Activated naive CD4-positive, alpha-beta T cell treated with anti-CD3 and anti-CD28 coated beads for 36 hours (primary cell): ENCODE measurements around the gene HHLA2. TPM values are rescaled to one million over a fixed set of nuclear protein-coding genes. Genes with fewer than 3 reads are reported as not detected.
A peak's percentile ranks its signal among the peaks of the same experiment; 100 is the strongest.

ENCODE experiments used
- CTCF ChIA-PET: fragments of 350-600 bp; sonication (Branson Sonifier 250); formaldehyde crosslinking; loops from one replicate; lab custom pipeline; 2021; ENCODE audit warnings: antibody characterized with exemption; lab: Charles Lee
- DNase-seq: peaks from one replicate; pipeline ENCODE4 v3.0.0-alpha.2; 2020
- H3K27ac Mint-ChIP-seq: one replicate; pipeline ENCODE4 v1.8.0; 2021; ENCODE audit warnings: mild to moderate bottlenecking, mixed read lengths
- H3K27me3 Mint-ChIP-seq: one replicate; pipeline ENCODE4 v1.8.0; 2021; ENCODE audit warnings: low read depth, mixed read lengths
- H3K36me3 Mint-ChIP-seq: one replicate; pipeline ENCODE4 v1.8.0; 2021; ENCODE audit warnings: low read depth, mixed read lengths
- H3K4me1 Mint-ChIP-seq: one replicate; pipeline ENCODE4 v1.8.0; 2021; ENCODE audit warnings: low read depth, mixed read lengths
- H3K4me3 Mint-ChIP-seq: one replicate; pipeline ENCODE4 v1.8.0; 2021; ENCODE audit warnings: mild to moderate bottlenecking, moderate library complexity, mixed read lengths
- H3K9me3 Mint-ChIP-seq: one replicate; pipeline ENCODE4 v1.8.0; 2021; ENCODE audit warnings: mixed read lengths
- intact Hi-C: fragments of 100-400 bp; cut with micrococcal nuclease; formaldehyde crosslinking; loops from one replicate; pipeline ENCODE4 v1.15.1; 2023
- total RNA-seq, 2 experiments: library from RNA; stranded (reverse); gene quantifications; one replicate each; pipeline ENCODE4 v1.2.3, GENCODE V29; 2021

Gene HHLA2
- total RNA-seq, 2 experiments from 2014 or later: 0.22 to 0.26 TPM

DNA sequence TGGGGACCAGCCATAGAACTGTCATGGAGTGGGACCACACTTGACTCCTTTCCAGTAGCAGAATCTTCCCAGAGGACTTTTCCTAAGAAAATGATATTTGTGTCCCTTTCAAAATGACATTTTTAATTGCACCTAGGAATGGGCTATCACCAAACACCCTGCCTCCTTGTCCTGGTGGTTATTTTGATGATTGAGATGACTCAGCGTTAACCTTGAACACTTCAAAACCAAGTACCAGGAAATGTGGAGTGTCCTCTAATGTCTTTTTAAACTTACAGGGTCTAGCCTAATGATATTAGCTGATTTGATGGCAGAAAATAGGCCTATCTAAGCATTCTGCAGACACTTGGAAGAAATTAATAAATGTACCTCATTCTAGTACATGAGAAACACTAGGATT lies 90.7 kb downstream of the HHLA2 start:
- DNase-seq: no peak
- intact Hi-C loops: no loop called here
- H3K36me3 Mint-ChIP-seq: no peaks in the 10 kb centered on the region
- H3K9me3 Mint-ChIP-seq: no peaks in the 10 kb centered on the region
- H3K27me3 Mint-ChIP-seq: peaks cover 7% of the 10 kb centered on the region
- peaks cover 19% of the 10 kb centered on the region for H3K4me1 Mint-ChIP-seq
- no peak overlapping the region for H3K27ac Mint-ChIP-seq
- no peak overlapping the region for H3K4me3 Mint-ChIP-seq
- CTCF ChIA-PET: interaction anchor here (0.6 to 1.7 kb wide), 2 partner anchors 164 to 591 kb away, joined by 3 to 4 read pairs; no protein-coding TSS in a partner anchor

DNA sequence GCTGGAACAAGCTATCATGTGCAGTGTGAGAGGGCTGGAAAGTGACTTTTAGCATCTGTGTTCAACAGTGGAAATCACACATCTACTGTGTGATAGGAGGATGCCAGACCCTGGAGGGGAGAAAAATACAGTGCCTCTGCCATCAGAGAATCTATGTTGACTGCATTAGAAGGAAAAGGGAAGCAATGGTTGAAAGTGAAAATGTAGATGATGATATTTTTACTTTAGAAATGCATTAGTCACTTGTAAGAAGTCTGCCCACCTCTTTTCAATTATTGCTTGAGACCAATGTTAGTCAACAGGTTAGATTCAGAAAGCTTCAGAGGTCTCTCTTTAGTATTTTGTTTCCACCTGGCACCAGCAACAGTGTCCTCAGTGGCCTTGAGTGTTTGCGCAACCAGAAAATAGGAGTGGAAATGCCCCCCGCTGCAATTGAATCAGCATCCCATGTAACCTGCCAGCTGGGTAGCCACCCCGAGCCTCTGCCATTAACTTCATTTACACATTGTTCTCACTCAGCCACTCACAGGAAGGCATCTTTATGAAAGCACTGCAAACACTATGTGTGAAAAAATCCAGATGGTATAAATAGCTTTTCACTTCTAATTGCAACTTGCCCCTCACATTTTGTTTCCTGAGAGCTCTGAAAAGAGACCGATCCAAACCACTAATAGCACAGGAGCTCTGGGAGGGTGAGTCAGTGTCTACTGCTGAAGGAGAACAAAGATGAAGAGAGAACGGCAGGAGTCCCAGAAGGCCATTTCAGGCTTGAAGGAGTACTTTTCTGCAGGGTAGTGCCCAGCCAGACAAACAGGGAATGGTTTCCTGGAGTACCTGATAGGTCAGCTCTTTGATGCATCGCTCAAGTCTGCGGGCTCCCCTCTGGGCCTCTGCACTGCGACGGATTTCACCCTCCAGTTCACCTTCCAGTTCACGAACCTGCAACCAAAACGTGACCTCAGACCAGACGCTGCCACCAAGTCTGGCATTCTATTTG lies 92.1 kb downstream of the HHLA2 start:
- peak; percentile 17 for DNase-seq
- CTCF ChIA-PET: interaction anchor here (0.5 to 2.0 kb wide), 6 partner anchors 17 to 165 kb away, joined by 3 to 8 read pairs (median 4); no protein-coding TSS in a partner anchor
- Mint-ChIP-seq H3K27ac (no peak overlapping the region), H3K4me3 (no peak overlapping the region), H3K36me3 (no peaks in the 10 kb centered on the region), H3K27me3 (peaks cover 14% of the 10 kb centered on the region), H3K9me3 (no peaks in the 10 kb centered on the region), H3K4me1 (peaks cover 19% of the 10 kb centered on the region)
- intact Hi-C loops: loop anchor here (1.0 to 2.0 kb wide), 4 partner anchors 28 to 300 kb away; no protein-coding TSS in a partner anchor

DNA sequence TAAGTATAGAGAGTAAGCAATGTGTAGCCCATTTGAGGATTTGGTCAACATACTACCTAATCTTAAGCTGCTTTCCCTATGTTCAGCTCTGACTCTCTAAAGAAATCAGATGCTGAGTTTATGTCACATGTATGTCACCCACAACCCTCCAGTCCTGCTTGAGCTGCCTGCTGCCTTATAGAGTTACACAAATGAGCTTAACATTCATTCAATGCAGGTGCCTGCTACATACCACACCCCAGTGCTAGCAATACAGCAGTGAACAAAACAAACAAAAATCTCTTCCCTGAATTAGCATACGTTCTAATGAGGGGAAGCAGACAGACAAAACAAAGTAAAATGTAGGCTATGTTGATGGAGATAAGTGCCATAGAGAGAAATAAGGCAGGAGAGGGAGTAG lies 93.0 kb downstream of the HHLA2 start:
- Mint-ChIP-seq H3K27ac (no peak overlapping the region), H3K36me3 (no peaks in the 10 kb centered on the region), H3K4me3 (no peak overlapping the region), H3K27me3 (peaks cover 14% of the 10 kb centered on the region), H3K9me3 (no peaks in the 10 kb centered on the region), H3K4me1 (peaks cover 19% of the 10 kb centered on the region)
- CTCF ChIA-PET: interaction anchor here (0.6 to 2.0 kb wide), 3 partner anchors 16 to 82 kb away, joined by 3 to 8 read pairs (median 4); no protein-coding TSS in a partner anchor
- no peak for DNase-seq
- intact Hi-C loops: loop anchor here (2.0 kb wide), 1 partner anchor 47 kb away; no protein-coding TSS in a partner anchor

DNA sequence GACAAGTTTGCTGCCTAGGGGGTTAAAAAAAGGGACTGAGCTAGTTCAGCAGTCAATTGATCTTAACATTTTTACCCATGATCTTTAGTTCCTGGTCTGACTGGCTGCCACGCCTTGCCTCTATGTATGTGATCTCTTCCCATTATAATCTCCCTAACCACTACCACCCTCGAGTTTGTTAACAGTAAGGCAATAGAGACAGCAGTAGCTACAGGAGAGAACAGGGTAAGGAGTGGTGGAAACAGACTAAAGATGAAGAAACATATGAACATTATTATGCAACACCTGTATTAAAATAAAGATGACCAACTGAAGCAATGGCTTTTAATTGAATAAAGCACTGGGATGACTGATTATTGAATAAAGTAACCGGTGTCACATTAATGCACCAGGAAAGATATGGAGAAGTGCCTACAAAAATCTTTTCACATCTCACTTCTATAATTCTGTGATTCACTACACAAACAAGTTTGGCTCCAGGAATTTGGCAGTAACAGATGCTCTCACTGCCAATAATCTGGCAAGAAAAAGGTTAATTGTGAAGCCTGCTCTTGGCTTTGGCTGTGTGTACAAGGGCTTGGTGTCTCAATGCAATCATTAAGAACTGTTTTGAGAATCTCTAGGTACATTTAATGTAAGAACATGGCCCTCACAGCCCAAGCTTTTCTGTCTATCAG lies 95.7 kb downstream of the HHLA2 start:
- DNase-seq: no peak
- no peak overlapping the region for H3K27ac Mint-ChIP-seq
- H3K4me1 Mint-ChIP-seq: peaks cover 19% of the 10 kb centered on the region
- H3K4me3 Mint-ChIP-seq: no peak overlapping the region
- no peaks in the 10 kb centered on the region for H3K36me3 Mint-ChIP-seq
- intact Hi-C loops: no loop called here
- no peaks in the 10 kb centered on the region for H3K9me3 Mint-ChIP-seq
- peaks cover 14% of the 10 kb centered on the region for H3K27me3 Mint-ChIP-seq
- CTCF ChIA-PET: interaction anchor here (1.6 kb wide), 1 partner anchor 15 kb away, joined by 4 read pairs; no protein-coding TSS in a partner anchor

DNA sequence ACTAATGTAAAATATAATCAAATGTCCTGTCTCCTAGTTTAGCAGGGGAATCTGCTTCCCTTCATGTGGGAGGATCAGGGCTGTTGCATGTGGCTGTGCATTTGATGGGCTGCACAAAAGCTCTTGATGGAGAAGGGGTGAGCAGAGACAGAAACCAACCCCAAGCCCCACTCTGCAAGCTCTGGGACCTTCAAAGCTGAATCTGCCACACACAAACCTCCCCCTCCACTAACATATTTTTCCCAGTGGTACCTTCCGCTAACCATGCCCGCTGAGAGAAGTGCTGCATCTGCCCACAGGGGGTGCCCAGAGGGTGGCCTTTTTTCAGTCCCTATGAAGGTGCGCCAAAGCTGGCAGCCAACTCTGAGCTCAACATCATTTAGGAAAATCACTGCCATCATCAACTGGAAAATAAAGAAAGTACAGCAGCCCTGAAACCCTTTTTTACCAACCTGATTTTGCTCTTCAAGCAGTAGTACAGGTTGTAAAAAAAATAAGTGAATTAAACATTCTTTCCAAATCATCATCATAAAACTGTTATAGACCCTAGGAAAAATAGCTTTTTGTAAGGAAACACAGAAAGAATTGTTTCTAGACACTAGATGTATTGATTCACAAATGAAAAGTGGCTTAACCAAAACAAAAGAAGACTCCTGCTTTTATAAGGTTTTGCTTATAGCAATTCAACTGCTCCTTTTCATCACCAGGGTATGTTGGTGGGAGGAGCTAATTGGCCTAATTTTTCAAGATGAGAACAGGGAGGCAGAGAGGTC lies 97.0 kb downstream of the HHLA2 start:
- peaks cover 9% of the 10 kb centered on the region for H3K4me1 Mint-ChIP-seq
- no peaks in the 10 kb centered on the region for H3K9me3 Mint-ChIP-seq
- intact Hi-C loops: no loop called here
- H3K4me3 Mint-ChIP-seq: no peak overlapping the region
- no peaks in the 10 kb centered on the region for H3K36me3 Mint-ChIP-seq
- CTCF ChIA-PET: interaction anchor here (0.6 to 1.6 kb wide), 4 partner anchors 13 to 85 kb away, joined by 3 to 4 read pairs (median 3); no protein-coding TSS in a partner anchor
- no peak overlapping the region for H3K27ac Mint-ChIP-seq
- DNase-seq: no peak
- peaks cover 14% of the 10 kb centered on the region for H3K27me3 Mint-ChIP-seq

DNA sequence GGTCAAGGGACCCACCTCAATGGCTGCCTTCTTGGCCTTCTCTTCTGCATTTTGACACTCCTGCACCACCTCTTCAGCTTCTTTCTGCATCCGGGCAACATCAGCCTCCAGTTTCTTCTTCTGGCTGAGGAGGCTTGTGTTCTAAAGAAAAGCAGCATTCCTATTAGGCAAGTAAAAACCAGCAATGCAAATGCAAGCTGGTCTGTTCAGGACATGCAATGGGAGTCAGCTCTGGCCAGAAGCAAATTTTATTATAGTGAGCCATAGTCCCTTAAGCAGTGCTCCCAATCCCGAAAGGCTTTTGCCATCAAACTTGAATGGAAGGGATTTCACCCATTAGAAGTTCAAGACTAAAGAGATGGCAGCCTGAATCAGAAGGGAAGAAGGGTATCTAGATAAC lies 97.7 kb downstream of the HHLA2 start:
- peaks cover 2% of the 10 kb centered on the region for H3K4me1 Mint-ChIP-seq
- no peaks in the 10 kb centered on the region for H3K9me3 Mint-ChIP-seq
- no peaks in the 10 kb centered on the region for H3K36me3 Mint-ChIP-seq
- CTCF ChIA-PET: interaction anchor here (1.6 kb wide), 1 partner anchor 13 kb away, joined by 4 read pairs; no protein-coding TSS in a partner anchor
- H3K27me3 Mint-ChIP-seq: peaks cover 14% of the 10 kb centered on the region
- no peak overlapping the region for H3K27ac Mint-ChIP-seq
- H3K4me3 Mint-ChIP-seq: no peak overlapping the region
- intact Hi-C loops: no loop called here
- DNase-seq: no peak

DNA sequence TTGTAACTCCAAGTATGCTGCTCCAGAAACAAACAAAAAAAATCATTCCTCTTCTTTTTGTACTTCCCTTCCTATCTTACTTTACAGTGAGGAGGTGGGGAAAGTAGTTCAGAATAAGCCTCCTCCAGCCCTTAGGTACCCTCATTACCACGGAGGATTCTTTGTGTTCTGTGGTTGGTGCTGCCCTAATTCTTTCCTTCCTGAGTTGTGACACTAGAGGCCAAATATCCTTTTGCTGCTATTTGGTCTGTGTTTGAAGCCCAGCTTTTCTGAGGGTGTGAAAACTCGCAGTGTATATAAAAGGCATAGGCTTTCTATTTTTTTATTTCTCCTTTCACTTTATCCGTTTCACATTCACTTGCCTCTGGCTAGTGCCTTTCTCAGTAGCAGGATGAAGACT lies 98.2 kb downstream of the HHLA2 start:
- peaks cover 14% of the 10 kb centered on the region for H3K27me3 Mint-ChIP-seq
- DNase-seq: no peak
- H3K36me3 Mint-ChIP-seq: no peaks in the 10 kb centered on the region
- no peaks in the 10 kb centered on the region for H3K4me1 Mint-ChIP-seq
- intact Hi-C loops: no loop called here
- no peak overlapping the region for H3K4me3 Mint-ChIP-seq
- no peaks in the 10 kb centered on the region for H3K9me3 Mint-ChIP-seq
- no peak overlapping the region for H3K27ac Mint-ChIP-seq
- CTCF ChIA-PET: no interaction called here

DNA sequence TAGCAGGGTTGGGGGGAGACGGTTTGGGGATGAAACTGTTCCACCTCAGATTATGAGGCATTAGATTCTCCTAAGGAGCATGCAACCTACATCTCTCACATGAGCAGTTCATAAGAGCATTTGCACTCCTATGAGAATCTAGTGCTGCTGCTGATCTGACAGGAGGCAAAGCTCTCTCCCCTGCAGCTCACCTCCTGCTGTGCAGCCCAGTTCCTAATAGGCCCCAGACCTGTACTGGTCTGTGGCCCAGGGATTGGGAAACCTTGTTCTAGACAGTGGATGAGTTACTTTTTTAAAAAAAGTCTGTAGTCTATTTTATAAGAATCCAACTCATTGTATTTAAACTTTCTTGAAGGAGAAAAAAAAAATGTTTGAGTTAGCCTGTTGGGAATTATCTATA lies 100.0 kb downstream of the HHLA2 start:
- Mint-ChIP-seq H3K27me3 (peaks cover 13% of the 10 kb centered on the region), H3K36me3 (no peaks in the 10 kb centered on the region), H3K4me1 (no peaks in the 10 kb centered on the region), H3K9me3 (no peaks in the 10 kb centered on the region), H3K4me3 (no peak overlapping the region), H3K27ac (no peak overlapping the region)
- CTCF ChIA-PET: interaction anchor here (0.8 kb wide), 1 partner anchor 243 kb away, joined by 3 read pairs; no protein-coding TSS in a partner anchor
- intact Hi-C loops: no loop called here
- no peak for DNase-seq

DNA sequence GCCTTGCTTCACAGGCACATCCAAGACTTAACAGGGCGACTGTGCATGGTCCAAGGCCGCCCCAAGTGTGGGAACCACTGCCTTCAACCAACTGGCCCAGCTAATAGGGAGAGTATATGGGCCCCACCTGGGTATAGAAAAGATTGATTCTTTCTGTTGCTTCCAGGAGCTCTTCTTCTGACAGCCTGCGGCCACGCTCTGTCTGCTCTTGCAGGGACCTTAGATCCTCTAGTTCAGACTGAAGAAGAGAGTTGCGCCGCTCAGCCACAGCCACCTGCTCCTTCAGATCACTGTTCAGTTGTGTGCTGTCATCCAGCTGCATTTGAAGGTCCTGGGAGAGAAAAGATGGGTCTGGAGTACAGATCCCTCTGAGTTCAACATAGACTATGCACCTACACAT lies 102.2 kb downstream of the HHLA2 start:
- Mint-ChIP-seq H3K4me3 (no peak overlapping the region), H3K27me3 (no peaks in the 10 kb centered on the region), H3K9me3 (no peaks in the 10 kb centered on the region), H3K4me1 (no peaks in the 10 kb centered on the region), H3K27ac (no peak overlapping the region), H3K36me3 (no peaks in the 10 kb centered on the region)
- CTCF ChIA-PET: no interaction called here
- DNase-seq: no peak
- intact Hi-C loops: no loop called here

DNA sequence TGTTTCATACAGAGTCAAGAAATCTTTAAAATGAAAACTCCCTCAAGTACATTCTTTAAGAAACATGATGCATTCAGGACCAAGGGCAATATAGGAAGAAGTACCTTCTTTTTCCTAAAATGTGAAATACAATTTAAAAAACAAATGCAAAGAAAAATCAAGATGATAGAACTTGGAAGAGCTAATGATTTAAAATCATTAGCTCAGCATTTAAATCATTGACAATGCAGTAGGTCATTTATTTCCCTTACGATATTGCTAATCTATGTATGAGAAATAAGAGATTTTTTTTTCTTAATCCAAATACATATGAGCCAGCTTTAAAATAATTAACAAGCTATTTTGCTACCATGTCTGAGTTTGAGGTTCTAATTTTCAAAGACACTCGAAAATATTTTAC lies 105.5 kb downstream of the HHLA2 start:
- CTCF ChIA-PET: no interaction called here
- intact Hi-C loops: loop anchor here (10.0 kb wide), 1 partner anchor 737 kb away; no protein-coding TSS in a partner anchor

DNA sequence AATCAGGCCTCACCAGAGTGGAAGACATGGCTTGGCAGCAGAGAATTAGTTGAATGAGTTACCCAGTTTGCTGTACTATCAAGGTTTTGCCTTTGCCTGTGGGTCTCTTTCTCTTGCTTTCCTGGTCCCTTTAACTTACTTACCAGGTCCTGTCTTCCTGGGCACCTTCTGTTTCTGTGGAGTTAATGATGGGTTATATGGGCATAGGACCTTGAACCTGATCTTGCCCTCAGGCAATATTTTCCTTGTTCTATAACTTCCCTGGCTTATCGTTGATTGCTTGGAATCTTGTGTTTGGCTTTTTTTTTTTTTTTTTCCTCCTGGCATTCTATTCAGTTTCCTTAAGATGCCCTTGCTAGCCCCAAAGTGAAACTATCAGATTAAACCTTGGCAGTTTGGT lies 106.8 kb downstream of the HHLA2 start:
- H3K4me3 Mint-ChIP-seq: no peak overlapping the region
- intact Hi-C loops: loop anchor here (10.0 kb wide), 1 partner anchor 738 kb away; no protein-coding TSS in a partner anchor
- H3K9me3 Mint-ChIP-seq: no peaks in the 10 kb centered on the region
- DNase-seq: no peak
- CTCF ChIA-PET: interaction anchor here (0.7 kb wide), 2 partner anchors 22 to 191 kb away, joined by 3 to 7 read pairs; no protein-coding TSS in a partner anchor
- no peaks in the 10 kb centered on the region for H3K36me3 Mint-ChIP-seq
- peaks cover 2% of the 10 kb centered on the region for H3K4me1 Mint-ChIP-seq
- no peaks in the 10 kb centered on the region for H3K27me3 Mint-ChIP-seq
- no peak overlapping the region for H3K27ac Mint-ChIP-seq

More for the DNA sequence above, 105.5 kb downstream of the HHLA2 start:
- no peak for DNase-seq
- Mint-ChIP-seq H3K27ac (no peak overlapping the region), H3K36me3 (no peaks in the 10 kb centered on the region), H3K9me3 (no peaks in the 10 kb centered on the region), H3K4me1 (peaks cover 2% of the 10 kb centered on the region), H3K27me3 (no peaks in the 10 kb centered on the region), H3K4me3 (no peak overlapping the region)
